Activated CD4-positive, alpha-beta T cell treated with anti-CD3 and anti-CD28 coated beads, Interleukin-2, amount 10 ng/mL, durations not matched to agents 24 days and 14 days (primary cell): Measurements from ENCODE around the gene CTSO. TPM values are rescaled to one million over a fixed set of nuclear protein-coding genes. Genes with fewer than 3 reads are reported as not detected.

Experiments used
- DNase-seq: peaks from one replicate; pipeline ENCODE4 v3.0.0; 2022
- H3K27ac Mint-ChIP-seq: one replicate; pipeline ENCODE4 v1.8.0; 2022; ENCODE audit warnings: mild to moderate bottlenecking, mixed read lengths
- H3K27me3 Mint-ChIP-seq: one replicate; pipeline ENCODE4 v1.8.0; 2022; ENCODE audit warnings: mixed read lengths
- H3K36me3 Mint-ChIP-seq: one replicate; pipeline ENCODE4 v1.8.0; 2022; ENCODE audit warnings: low read depth, mild to moderate bottlenecking, mixed read lengths
- H3K4me1 Mint-ChIP-seq: one replicate; pipeline ENCODE4 v1.8.0; 2021; ENCODE audit warnings: mixed read lengths
- H3K4me3 Mint-ChIP-seq: one replicate; pipeline ENCODE4 v1.8.0; 2022; ENCODE audit warnings: mild to moderate bottlenecking, moderate library complexity, mixed read lengths
- H3K9me3 Mint-ChIP-seq: one replicate; pipeline ENCODE4 v1.8.0; 2021; ENCODE audit warnings: mixed read lengths
- intact Hi-C: fragments of 100-400 bp; cut with micrococcal nuclease; formaldehyde crosslinking; loops from one replicate; pipeline ENCODE4 v1.15.1; 2023
- total RNA-seq: library from RNA; stranded (reverse); gene quantifications from 2 replicates; pipeline ENCODE4 v1.2.3, GENCODE V29; 2022

Gene CTSO
- total RNA-seq, 1 donor from 2014 or later, result 0.93 TPM

DNA sequence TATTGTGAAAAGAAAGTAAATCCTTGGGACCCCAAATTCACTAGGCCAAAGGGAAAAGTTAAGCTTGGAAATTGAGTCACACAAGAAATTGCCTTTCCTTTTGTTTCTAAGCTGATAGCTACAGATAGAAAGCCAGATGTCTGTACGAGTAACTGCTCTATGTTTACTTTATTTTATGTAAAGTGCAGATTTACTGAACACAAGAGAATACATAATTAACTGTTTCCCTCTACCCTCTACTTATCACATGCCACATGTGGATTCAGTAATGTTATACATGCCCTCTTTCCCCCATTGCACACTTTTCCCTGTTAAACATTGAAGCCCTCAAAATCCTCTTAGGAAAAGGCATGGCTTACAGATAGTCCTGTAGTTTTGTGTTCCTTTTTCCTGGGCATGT lies 66.6 kb downstream of the CTSO start:
- H3K27ac Mint-ChIP-seq, result no peak overlapping the region
- no peak overlapping the region for H3K4me3 Mint-ChIP-seq
- DNase-seq, result no peak
- intact Hi-C loops, result no loop called here
- no peaks in the 10 kb centered on the region for H3K27me3 Mint-ChIP-seq
- H3K4me1 Mint-ChIP-seq, result no peaks in the 10 kb centered on the region
- no peaks in the 10 kb centered on the region for H3K36me3 Mint-ChIP-seq
- H3K9me3 Mint-ChIP-seq, result no peaks in the 10 kb centered on the region

DNA sequence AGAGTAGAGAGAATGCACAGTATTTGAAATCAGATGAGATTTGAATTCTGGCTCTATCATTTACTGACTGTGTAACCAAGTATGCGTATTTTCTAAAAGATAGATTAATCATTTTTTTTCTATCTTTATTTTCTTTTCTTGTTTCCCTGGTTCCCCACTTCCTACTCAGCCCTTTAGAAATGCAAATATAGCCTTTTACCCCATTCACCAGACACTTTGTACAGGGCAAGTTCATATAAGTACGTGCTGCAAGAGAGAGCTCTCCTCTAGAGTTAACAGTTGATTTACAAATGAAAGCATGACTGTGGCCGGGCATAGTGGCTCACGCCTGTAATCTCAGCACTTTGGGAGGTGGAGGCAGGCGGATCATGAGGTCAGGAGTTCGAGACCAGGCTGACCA lies 68.0 kb downstream of the CTSO start:
- no peak for DNase-seq
- Mint-ChIP-seq H3K36me3 (no peaks in the 10 kb centered on the region), H3K4me3 (no peak overlapping the region), H3K9me3 (no peaks in the 10 kb centered on the region), H3K4me1 (no peaks in the 10 kb centered on the region), H3K27ac (no peak overlapping the region), H3K27me3 (no peaks in the 10 kb centered on the region)
- intact Hi-C loops, result no loop called here

DNA sequence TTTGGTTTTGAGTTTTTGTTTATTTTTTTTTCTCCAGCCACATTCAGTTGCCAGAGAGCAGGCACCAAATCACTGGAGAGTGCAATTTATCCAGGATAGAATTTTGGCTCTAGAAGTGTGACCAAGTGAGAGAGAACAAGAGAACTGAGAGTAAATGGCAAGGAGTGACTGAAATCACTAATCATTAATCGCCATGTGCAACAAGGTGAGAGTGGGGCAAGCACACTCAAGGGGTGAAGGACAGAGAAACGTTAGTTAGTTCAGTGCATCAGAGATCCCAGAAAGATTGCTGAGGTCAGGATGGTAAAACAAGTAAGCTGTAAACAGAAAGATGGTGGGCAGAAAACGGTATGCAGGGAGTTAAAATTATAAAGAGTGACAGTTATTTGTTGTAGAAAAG lies 69.8 kb downstream of the CTSO start:
- DNase-seq, result no peak
- no peaks in the 10 kb centered on the region for H3K9me3 Mint-ChIP-seq
- H3K27ac Mint-ChIP-seq, result no peak overlapping the region
- H3K36me3 Mint-ChIP-seq, result no peaks in the 10 kb centered on the region
- intact Hi-C loops, result no loop called here
- no peak overlapping the region for H3K4me3 Mint-ChIP-seq
- H3K27me3 Mint-ChIP-seq, result no peaks in the 10 kb centered on the region
- H3K4me1 Mint-ChIP-seq, result no peaks in the 10 kb centered on the region

DNA sequence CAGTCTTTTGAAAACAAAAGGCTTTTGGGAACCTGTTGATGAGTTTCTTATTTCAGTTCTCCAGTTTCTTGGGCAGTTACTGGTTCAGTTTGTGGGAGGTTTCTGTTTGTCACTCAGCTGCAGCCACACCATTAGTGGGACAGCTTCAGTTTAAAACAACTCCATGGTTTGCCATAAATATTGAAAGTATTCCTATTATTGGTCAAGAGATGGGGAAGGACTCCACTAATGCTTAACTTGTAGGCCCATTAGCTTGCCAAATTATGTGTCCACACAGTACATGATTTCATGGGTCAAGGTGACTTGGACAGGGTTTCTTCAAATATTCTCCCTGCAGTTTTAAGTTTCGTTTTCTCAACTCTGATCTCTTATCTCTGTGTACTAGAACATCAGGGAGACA lies 72.1 kb downstream of the CTSO start:
- no peaks in the 10 kb centered on the region for H3K9me3 Mint-ChIP-seq
- no peaks in the 10 kb centered on the region for H3K27me3 Mint-ChIP-seq
- no peak overlapping the region for H3K27ac Mint-ChIP-seq
- no peaks in the 10 kb centered on the region for H3K36me3 Mint-ChIP-seq
- H3K4me3 Mint-ChIP-seq, result no peak overlapping the region
- intact Hi-C loops, result no loop called here
- no peak for DNase-seq
- H3K4me1 Mint-ChIP-seq, result no peaks in the 10 kb centered on the region

DNA sequence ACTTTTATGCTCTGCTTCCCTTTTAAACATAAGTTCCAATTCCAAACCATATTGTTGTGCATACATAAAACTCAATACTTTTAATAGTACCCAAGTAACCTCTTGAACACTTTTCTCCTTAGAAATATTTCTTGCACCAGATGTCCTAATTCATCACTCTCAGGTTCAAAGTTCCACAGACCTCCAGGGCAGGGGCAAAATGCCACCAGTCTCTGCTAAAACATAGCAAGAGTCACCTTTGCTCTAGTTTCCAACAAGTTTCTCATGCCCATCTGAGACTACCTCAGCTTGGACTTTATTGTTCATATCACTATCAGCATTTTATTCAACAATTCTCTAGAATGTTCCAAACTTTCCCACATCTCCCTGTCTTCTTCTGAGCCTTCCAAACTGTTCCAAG lies 73.9 kb downstream of the CTSO start:
- Mint-ChIP-seq H3K27ac (no peak overlapping the region), H3K4me3 (no peak overlapping the region), H3K4me1 (no peaks in the 10 kb centered on the region), H3K27me3 (no peaks in the 10 kb centered on the region), H3K9me3 (no peaks in the 10 kb centered on the region), H3K36me3 (no peaks in the 10 kb centered on the region)
- intact Hi-C loops, result no loop called here
- no peak for DNase-seq

DNA sequence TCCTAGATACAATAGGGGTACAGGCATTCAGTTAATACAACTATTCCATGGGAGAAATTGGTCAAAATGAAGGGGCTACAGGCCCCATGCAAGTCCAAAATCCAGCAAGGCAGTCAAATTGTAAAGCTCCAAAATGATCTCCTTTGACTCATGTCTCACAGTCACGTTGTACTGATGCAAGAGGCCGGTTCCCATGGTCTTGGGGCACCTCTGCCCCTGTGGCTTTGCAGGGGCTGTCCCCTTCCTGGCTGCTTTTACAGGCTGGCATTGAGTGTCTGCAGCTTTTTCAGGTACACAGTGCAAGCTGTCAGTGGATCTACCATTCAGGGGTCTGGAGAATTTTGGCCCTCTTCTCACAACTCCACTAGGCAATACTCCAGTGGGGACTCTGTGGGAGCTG lies 75.1 kb downstream of the CTSO start:
- intact Hi-C loops, result no loop called here
- DNase-seq, result no peak
- H3K36me3 Mint-ChIP-seq, result no peaks in the 10 kb centered on the region
- H3K27ac Mint-ChIP-seq, result no peak overlapping the region
- H3K4me1 Mint-ChIP-seq, result no peaks in the 10 kb centered on the region
- no peaks in the 10 kb centered on the region for H3K27me3 Mint-ChIP-seq
- no peak overlapping the region for H3K4me3 Mint-ChIP-seq
- H3K9me3 Mint-ChIP-seq, result no peaks in the 10 kb centered on the region

DNA sequence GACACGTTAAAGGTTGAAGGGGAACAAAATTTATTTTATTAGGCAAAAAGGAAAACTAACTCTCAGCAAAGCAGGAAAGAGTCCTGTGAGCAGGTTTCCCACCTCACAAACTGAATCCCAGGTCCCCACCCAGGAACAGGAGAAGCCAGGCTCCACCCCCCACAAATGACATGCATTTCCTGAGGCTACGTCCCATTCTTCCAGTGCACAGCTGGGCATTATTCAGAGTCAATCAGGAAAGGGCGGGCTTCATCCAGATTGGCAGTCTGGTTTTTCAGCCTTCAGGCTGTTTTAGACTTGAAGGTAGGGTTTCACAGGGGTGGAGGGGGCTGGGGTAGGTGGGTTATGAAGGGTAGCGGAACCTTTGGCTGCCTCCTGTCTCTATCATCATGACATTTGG lies 75.7 kb downstream of the CTSO start:
- Mint-ChIP-seq H3K27me3 (no peaks in the 10 kb centered on the region), H3K4me1 (no peaks in the 10 kb centered on the region), H3K4me3 (no peak overlapping the region), H3K27ac (no peak overlapping the region), H3K9me3 (no peaks in the 10 kb centered on the region), H3K36me3 (no peaks in the 10 kb centered on the region)
- intact Hi-C loops, result no loop called here
- DNase-seq, result no peak

DNA sequence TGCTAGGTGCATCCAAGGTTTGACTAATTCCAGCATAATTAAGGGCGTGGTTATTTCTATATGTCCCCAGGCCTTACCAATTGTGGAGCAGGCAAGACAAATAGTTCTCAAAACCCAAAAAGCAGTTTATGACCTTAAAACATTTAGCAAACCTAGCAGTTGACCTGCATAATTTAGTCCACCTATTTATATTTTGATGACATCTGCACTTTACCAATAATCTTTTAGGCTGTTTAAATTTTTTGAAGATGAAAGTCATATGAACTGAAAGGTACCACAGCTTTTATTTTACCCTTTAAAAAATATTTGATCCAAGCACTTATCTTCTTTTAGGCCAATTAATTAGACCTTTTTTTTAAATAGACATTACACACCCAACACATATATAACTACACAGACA lies 77.8 kb downstream of the CTSO start:
- intact Hi-C loops, result no loop called here
- Mint-ChIP-seq H3K4me3 (no peak overlapping the region), H3K27me3 (no peaks in the 10 kb centered on the region), H3K36me3 (no peaks in the 10 kb centered on the region), H3K4me1 (no peaks in the 10 kb centered on the region), H3K9me3 (no peaks in the 10 kb centered on the region), H3K27ac (no peak overlapping the region)
- no peak for DNase-seq

Other genes starting within 250 kb of the CTSO start
- gene GUCY1B1, start 194.8 kb downstream of the CTSO start, total RNA-seq, result 0.37 and 0.66 TPM in 2 replicates
- gene ASIC5, start 87.6 kb downstream of the CTSO start, total RNA-seq, result not detected in 2 replicates
- not detected in 2 replicates for gene TDO2, start 50.2 kb downstream of the CTSO start, total RNA-seq